ENCODE data around the gene COP1. TPM values are rescaled to one million over a fixed set of nuclear protein-coding genes. Genes with fewer than 3 reads are reported as not detected.

Gene COP1
- total RNA-seq, 1 experiment from 2014 or later, result 33.1 TPM

DNA sequence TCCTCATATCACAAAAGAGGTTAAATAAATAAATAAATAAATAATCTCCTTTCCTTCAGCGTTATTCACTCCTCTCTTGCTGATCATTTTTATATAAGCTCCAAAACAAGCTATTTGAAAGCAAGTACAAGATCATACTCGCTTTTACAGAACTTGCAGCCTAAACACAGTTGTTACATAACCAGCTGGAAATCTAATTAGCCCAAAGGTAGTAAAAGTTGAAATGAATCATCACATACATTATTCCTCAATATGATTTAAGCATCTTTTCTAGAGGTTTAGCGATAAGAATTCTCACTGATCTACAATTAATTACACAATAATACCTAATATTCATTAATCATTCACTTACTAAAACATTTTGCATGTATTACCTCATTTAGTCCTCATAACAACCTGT is 160.2 kb downstream of the COP1 start:
- no peak overlapping the region for H3K4me3 ChIP-seq (replicated peaks in 1 of 2; ENCODE audit: low read depth in 1 of 2, low read length in 2 of 2)
- no peak overlapping the region for H2AFZ ChIP-seq (ENCODE audit: low read depth, low read length, poor library complexity, severe bottlenecking)
- no peaks in the 10 kb centered on the region for H3K4me1 ChIP-seq (ENCODE audit: control insufficient read depth in 1 of 2, insufficient read depth in 2 of 2, low read length in 2 of 2)
- H3K4me2 ChIP-seq (ENCODE audit: low read length), result no peak overlapping the region
- no peak overlapping the region for H3K27ac ChIP-seq (ENCODE audit: low read depth, low read length)
- no peaks in the 10 kb centered on the region for H3K79me2 ChIP-seq (ENCODE audit: insufficient read depth, low read length)
- H3K27me3 ChIP-seq (ENCODE audit: insufficient read depth, low read length), result no peaks in the 10 kb centered on the region
- intact Hi-C loops (cut with micrococcal nuclease), result no loop called here
- no peaks in the 10 kb centered on the region for H4K20me1 ChIP-seq (ENCODE audit: insufficient read depth)
- POLR2A ChIA-PET, result no interaction called here
- no peaks in the 10 kb centered on the region for H3K9me3 ChIP-seq (ENCODE audit: control insufficient read depth in 1 of 2, insufficient read depth in 1 of 2, low read depth in 1 of 2, low read length in 2 of 2)
- CTCF ChIA-PET, result no interaction called here
- H3K36me3 ChIP-seq (ENCODE audit: control insufficient read depth in 1 of 2, insufficient read depth in 2 of 2, low read length in 2 of 2), result no peaks in the 10 kb centered on the region
- TF ChIP-seq EGR1 (IDR thresholded peaks at IDR 0.05; ENCODE audit: low read depth) (no peak), TCF7L2 (IDR thresholded peaks at IDR 0.05; ENCODE audit: borderline replicate concordance, extremely low read depth, insufficient read depth, insufficient read length) (no peak)
- no TSS peak for BruUV-seq (replicated peaks)
- no peaks in the 10 kb centered on the region for H3K9me2 ChIP-seq (ENCODE audit: insufficient read depth)
- RAD21 ChIA-PET (ENCODE audit: low non-redundant PET in 1 of 2, low total read pairs in 2 of 2, uncharacterized antibody in 2 of 2, unreplicated experiment in 2 of 2), result no interaction called here
- DNase-seq (ENCODE audit: low read depth, low spot score) (no peak), ATAC-seq (no peak)
- no peak overlapping the region for H3K9ac ChIP-seq (ENCODE audit: low read length)

DNA sequence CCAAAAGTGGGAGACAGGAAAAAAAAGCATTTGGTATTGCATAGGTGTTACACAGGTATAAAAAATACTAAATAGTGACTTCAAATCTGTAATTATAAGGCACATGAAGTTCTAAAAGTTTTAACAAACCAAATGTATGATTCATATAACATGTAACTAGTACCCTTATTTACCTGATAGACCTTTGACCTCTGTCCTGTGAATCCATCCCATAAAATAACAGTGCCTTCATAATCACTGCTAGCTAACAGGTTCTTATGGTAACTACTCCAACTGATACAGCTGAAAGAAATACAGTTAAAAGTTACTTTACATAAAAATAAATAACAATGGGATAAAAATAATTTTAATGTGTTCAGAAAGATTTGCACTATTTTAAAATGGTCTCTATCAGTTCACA is 163.5 kb downstream of the COP1 start:
- H2AFZ ChIP-seq (ENCODE audit: low read depth, low read length, poor library complexity, severe bottlenecking), result no peak overlapping the region
- ChIA-PET CTCF (no interaction called here), RAD21 (ENCODE audit: low non-redundant PET in 1 of 2, low total read pairs in 2 of 2, uncharacterized antibody in 2 of 2, unreplicated experiment in 2 of 2) (no interaction called here), POLR2A (no interaction called here)
- no TSS peak for BruUV-seq (replicated peaks)
- no peaks in the 10 kb centered on the region for H3K9me3 ChIP-seq (ENCODE audit: control insufficient read depth in 1 of 2, insufficient read depth in 1 of 2, low read depth in 1 of 2, low read length in 2 of 2)
- H3K36me3 ChIP-seq (ENCODE audit: control insufficient read depth in 1 of 2, insufficient read depth in 2 of 2, low read length in 2 of 2), result no peaks in the 10 kb centered on the region
- H3K79me2 ChIP-seq (ENCODE audit: insufficient read depth, low read length), result no peaks in the 10 kb centered on the region
- H3K4me3 ChIP-seq (replicated peaks in 1 of 2; ENCODE audit: low read depth in 1 of 2, low read length in 2 of 2), result no peak overlapping the region
- no peaks in the 10 kb centered on the region for H3K27me3 ChIP-seq (ENCODE audit: insufficient read depth, low read length)
- intact Hi-C loops (cut with micrococcal nuclease), result no loop called here
- no peak overlapping the region for H3K4me2 ChIP-seq (ENCODE audit: low read length)
- TF ChIP-seq EGR1 (IDR thresholded peaks at IDR 0.05; ENCODE audit: low read depth) (no peak), ATF3 (IDR thresholded peaks at IDR 0.05) (no peak), JUND (IDR thresholded peaks at IDR 0.05) (no peak), SRF (IDR thresholded peaks at IDR 0.05; ENCODE audit: low read depth) (no peak), ELF1 (IDR thresholded peaks at IDR 0.05; ENCODE audit: borderline replicate concordance, low read depth) (no peak), RAD21 (IDR thresholded peaks at IDR 0.05; ENCODE audit: low read depth) (no peak), TCF7L2 (IDR thresholded peaks at IDR 0.05; ENCODE audit: borderline replicate concordance, extremely low read depth, insufficient read depth, insufficient read length) (no peak), CBX3 (IDR thresholded peaks at IDR 0.05; ENCODE audit: low read depth) (no peak), EZH2 (IDR thresholded peaks at IDR 0.05) (no peak), ZNF274 (IDR thresholded peaks at IDR 0.05; ENCODE audit: low read depth, low read length) (no peak), YY1 (IDR thresholded peaks at IDR 0.05; ENCODE audit: extremely low read depth, insufficient replicate concordance, low read depth, low read length) (no peak), POLR2AphosphoS5 (IDR thresholded peaks at IDR 0.05; ENCODE audit: low read depth, low read length) (no peak), EZH2phosphoT487 (IDR thresholded peaks at IDR 0.05; ENCODE audit: borderline replicate concordance) (no peak), ZFX (IDR thresholded peaks at IDR 0.05) (no peak)
- TF ChIP-seq, protein P1, sequence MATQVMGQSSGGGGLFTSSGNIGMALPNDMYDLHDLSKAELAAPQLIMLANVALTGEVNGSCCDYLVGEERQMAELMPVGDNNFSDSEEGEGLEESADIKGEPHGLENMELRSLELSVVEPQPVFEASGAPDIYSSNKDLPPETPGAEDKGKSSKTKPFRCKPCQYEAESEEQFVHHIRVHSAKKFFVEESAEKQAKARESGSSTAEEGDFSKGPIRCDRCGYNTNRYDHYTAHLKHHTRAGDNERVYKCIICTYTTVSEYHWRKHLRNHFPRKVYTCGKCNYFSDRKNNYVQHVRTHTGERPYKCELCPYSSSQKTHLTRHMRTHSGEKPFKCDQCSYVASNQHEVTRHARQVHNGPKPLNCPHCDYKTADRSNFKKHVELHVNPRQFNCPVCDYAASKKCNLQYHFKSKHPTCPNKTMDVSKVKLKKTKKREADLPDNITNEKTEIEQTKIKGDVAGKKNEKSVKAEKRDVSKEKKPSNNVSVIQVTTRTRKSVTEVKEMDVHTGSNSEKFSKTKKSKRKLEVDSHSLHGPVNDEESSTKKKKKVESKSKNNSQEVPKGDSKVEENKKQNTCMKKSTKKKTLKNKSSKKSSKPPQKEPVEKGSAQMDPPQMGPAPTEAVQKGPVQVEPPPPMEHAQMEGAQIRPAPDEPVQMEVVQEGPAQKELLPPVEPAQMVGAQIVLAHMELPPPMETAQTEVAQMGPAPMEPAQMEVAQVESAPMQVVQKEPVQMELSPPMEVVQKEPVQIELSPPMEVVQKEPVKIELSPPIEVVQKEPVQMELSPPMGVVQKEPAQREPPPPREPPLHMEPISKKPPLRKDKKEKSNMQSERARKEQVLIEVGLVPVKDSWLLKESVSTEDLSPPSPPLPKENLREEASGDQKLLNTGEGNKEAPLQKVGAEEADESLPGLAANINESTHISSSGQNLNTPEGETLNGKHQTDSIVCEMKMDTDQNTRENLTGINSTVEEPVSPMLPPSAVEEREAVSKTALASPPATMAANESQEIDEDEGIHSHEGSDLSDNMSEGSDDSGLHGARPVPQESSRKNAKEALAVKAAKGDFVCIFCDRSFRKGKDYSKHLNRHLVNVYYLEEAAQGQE (IDR thresholded peaks at IDR 0.05; ENCODE audit: low read depth), result no peak
- DNase-seq (ENCODE audit: low read depth, low spot score) (no peak), ATAC-seq (no peak)
- H3K4me1 ChIP-seq (ENCODE audit: control insufficient read depth in 1 of 2, insufficient read depth in 2 of 2, low read length in 2 of 2), result no peaks in the 10 kb centered on the region
- no peak overlapping the region for H3K27ac ChIP-seq (ENCODE audit: low read depth, low read length)
- H4K20me1 ChIP-seq (ENCODE audit: insufficient read depth), result no peaks in the 10 kb centered on the region
- H3K9me2 ChIP-seq (ENCODE audit: insufficient read depth), result no peaks in the 10 kb centered on the region
- H3K9ac ChIP-seq (ENCODE audit: low read length), result no peak overlapping the region

Data from HCT116 (cell line).